GM20000 (cell line): ENCODE data around the gene SLC35F4.

Experiments used
- DNase-seq: peaks from one replicate; pipeline ENCODE4 v3.0.0; 2012; ENCODE audit warnings: low spot score
- CTCF ChIP-seq: IDR thresholded peaks from 2 replicates; pipeline ENCODE4 v1.5.1; 2012; ENCODE audit warnings: mild to moderate bottlenecking, control low read depth; ENCODE audit errors: extremely low read depth, missing control alignments

Gene SLC35F4

GRCh38 chr14:57822081-57822480, 43.8 kb downstream of the SLC35F4 start:
- no peak for TF ChIP-seq CTCF
- DNase-seq: no peak

DNA sequence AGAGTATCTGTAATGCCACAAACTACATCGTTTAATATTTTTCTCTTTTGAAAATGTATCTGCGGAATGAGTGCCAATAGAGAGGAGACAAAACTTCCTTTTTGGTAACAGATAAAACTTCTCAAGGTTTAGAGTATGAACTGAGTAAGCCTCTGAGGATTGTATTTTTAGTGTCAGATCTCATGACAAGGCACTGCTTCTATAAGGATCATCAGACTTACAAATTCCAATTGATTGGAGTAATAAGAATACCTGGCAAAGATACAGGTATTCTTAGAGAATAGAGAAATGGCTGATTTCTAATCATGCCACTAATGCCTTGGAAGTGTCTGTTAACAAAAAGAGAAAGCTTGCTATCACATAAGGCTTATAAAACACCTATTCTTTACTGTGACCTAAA, 45.3 kb downstream of the SLC35F4 start:
- no peak for TF ChIP-seq CTCF
- DNase-seq: no peak

- DNase-seq: no peak
- TF ChIP-seq CTCF: no peak
Observed at GRCh38 chr14:57818511-57818910, 47.4 kb downstream of the SLC35F4 start.

GRCh38 chr14:57816568-57817284, 49.2 kb downstream of the SLC35F4 start:
- DNase-seq: no peak

GRCh38 chr14:57814726-57815125, 51.2 kb downstream of the SLC35F4 start:
- no peak for TF ChIP-seq CTCF
- no peak for DNase-seq

More at GRCh38 chr14:57816568-57817284, 49.2 kb downstream of the SLC35F4 start:
- TF ChIP-seq CTCF: no peak

DNA sequence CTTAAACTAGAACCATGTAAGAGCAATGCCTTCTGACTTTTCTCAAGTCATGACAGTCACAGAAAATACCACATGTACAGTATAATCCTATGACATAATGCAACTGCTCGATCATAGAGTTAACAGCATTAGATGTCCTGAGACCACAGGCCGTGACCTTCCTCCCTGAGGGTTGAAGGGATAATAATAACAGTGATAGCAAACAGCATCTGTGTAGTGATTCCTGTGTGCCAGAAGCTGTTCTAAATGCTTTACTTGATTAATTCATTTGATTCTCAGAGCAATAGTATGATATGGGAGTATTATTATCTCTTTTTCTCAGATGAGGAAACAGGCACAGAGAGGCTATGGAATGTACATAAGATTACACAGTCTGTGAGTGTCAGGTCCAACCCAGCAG, 53.2 kb downstream of the SLC35F4 start:
- TF ChIP-seq CTCF: no peak
- DNase-seq: no peak

DNA sequence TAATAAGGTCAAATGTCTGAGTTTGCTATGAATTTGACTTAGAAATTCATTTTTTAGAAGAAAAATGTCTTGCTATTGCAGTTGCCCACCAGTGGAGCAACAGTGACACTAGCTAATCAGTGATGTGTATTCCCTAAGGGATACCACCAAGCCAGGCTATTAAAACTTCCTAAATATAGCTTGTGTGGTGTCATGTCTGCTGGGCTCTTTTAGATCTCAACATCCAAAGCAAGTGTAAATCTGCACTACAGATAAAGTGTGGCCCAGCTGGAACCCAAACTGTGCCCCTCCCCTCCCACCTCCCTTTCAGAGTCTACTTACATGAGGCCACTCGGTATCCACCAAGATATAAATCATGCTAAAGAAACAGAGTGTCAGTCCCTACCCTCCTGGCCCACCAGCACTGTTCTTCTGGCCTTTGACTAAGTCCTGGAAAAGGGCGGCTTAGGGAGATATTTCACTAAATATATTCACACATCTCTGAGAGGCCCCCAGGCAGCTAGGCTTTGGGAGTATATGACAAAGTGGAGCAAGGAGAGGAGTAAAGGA, 53.8 kb downstream of the SLC35F4 start:
- TF ChIP-seq CTCF: no peak
- DNase-seq: no peak
